HG03108 (cell line): Measurements from ENCODE around the gene PTGR3.

Source experiments
- ATAC-seq: cut with Tn5 transposase; IDR thresholded peaks from one replicate; pipeline ENCODE4 v1.9.1; 2021; ENCODE audit warnings: moderate library complexity; ENCODE audit not compliant: unreplicated experiment

Gene PTGR3

GRCh38 chr18:75216212-75216910, 7.4 kb upstream of the PTGR3 start:
- ATAC-seq = no peak

- ATAC-seq = no peak
Observed at GRCh38 chr18:75215663-75216062, 6.7 kb upstream of the PTGR3 start.

- ATAC-seq = no peak
Observed at GRCh38 chr18:75214766-75215510, 6.0 kb upstream of the PTGR3 start.

- ATAC-seq = no peak
Observed at GRCh38 chr18:75214332-75214690, 5.4 kb upstream of the PTGR3 start.

DNA sequence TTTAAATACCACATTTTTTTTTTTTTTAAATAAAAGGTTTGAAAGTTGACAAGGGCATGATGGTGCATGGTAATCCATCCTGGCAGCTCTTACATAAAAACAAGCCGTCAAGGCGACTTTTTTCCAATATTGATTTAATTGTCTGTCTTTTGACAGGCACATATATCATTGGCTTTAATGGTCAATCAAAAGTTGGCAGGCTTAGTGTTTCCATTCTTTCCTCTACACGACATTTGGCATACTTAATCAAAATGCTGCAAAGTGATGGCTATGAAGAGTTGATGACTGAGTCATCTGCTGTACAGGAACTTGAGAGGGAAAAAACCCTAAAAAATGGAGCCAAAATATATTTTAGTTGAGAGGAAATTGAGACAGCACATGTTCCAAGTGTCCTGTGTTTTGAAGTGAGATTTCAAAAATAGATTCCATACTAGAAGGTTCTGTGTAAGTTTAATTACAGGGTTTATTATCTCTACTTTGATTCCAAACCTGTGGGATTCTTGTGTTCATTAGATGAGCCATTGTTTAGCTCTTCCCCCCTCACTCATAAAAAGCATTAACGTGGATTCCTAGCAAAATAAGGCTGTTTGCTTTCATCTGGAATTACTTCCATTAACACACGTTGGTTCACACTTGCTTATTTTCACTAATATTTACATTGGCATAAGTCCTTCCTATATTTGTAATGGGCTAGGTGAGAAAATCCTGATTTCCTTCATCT, 4.8 kb upstream of the PTGR3 start:
- no peak for ATAC-seq

DNA sequence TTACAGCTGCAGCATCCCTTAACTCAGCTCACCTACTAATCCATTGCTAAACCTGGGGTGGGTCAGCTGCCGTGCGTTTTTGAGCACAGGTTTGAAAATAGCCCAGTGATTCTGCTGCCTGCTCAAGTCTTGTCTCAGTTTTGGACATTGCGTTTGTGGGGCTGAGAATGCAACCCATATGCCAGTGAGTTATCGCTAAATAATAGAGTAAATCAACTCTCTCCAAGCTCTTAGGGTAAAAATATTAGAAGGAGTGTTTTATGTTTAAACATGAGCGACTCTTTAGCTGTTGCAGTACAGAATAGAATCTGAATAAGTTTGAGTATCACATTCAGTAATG, 3.8 kb upstream of the PTGR3 start:
- ATAC-seq = no peak

DNA sequence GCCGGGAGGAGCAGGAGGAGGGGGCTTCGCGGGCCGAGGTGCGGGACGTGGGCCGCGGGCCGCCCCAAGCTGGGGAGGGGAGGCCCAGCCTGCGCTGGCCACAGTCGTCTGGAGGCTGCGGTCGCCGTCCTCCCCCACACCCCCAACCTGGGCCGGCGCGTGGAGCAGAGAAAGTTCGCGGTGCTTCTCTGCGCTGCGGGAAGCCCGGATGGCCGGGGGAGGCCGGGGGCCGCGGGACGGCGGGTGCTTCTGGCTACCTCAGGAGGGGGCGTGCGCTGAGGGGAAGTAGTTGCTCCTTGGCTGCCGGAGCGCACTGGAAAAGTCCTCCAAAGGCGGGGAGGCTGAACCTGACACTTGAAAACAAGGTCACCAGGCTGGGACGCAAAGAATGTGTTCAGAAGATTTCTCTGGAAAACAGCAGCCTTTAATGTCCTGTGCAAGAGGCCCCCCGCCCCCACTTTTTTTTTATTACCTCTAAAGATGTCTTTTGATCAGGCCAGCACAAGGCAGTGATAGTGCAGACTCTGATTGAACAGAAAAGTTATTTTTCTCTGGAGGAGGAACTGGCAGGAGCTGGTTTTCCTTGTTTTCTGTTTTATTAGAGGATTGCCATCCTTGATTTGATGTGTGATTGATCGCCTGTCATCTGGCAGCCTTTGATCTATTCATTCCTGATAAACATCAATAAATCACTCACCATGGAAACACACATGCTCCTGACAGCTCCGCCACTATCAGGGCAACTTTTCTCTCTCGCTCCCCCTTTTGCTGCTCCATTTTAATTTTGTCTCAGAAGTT, 3.2 kb upstream of the PTGR3 start:
- no peak for ATAC-seq

DNA sequence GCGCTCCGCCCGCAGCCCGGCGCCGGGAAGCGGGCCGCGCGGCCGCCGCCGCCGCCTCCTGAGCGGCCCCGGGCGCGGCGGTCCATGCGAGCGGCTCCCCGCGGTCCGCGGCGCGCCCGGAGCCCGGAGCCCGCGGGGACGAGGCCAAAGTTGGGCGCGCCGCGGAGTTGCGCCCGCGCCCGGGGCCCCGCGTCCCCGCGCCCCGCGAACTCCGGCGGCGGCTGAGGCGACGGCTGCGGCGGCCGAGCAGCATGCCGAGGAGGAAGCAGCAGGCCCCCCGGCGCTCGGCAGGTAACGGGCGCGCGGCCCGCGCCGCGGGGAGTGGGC, 2.6 kb upstream of the PTGR3 start:
- no peak for ATAC-seq

DNA sequence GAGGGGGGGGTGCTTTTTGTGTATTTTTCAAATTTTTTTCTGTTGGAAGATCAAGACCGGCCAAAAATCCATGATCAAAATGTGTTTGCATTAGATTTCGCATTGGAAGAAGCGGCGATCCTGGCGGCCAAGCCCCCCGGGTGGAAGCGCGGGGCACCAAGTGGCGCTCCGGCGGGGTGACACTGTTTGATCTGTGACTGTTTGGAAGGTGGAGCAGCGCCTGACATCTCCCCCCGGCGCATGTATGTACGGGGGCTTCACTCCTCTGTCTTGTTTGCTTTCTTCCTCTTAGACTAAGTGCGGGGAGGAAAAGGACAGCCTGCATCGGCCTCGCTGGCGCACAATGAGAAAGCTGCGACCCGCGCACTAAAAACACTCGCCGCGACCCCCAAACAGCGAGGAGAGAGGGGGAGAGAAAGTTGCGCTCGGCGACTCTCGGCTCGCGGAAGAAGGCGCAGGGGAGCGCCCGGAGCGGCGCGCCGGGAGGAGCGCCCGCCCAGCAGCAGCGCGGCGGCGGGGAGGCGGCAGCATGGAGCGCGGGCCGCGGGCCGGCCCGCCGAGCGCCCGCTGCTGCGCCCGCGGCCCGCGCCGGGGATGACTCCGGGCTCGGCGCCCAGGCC, 2.2 kb upstream of the PTGR3 start:
- ATAC-seq = no peak

GRCh38 chr18:75210274-75211001, 1.5 kb upstream of the PTGR3 start, which contains the start of gene TSHZ1:
Gene TSHZ1 (plus strand): TSS chr18:75210797. CDS start chr18:75211877, 1,080 bp downstream.
- ATAC-seq = peak; percentile 34

DNA sequence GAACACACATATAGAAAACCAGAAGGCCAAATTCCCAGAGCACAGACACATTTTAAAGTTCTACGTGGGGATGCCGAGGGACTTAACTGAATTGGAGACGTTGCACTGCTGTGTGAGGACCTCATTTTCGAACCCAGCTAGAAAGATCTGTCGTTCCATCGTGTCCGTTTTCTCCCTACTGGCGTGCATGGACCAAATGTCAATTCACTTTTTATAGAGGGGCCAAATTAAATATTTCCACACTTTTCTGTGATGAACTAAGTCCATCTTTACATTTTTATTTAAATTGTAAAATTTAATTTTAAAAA, 966 bp upstream of the PTGR3 start:
- ATAC-seq = no peak

- ATAC-seq = peak; percentile 5
Observed at GRCh38 chr18:75208836-75209128, 157 bp downstream of the PTGR3 start.

DNA sequence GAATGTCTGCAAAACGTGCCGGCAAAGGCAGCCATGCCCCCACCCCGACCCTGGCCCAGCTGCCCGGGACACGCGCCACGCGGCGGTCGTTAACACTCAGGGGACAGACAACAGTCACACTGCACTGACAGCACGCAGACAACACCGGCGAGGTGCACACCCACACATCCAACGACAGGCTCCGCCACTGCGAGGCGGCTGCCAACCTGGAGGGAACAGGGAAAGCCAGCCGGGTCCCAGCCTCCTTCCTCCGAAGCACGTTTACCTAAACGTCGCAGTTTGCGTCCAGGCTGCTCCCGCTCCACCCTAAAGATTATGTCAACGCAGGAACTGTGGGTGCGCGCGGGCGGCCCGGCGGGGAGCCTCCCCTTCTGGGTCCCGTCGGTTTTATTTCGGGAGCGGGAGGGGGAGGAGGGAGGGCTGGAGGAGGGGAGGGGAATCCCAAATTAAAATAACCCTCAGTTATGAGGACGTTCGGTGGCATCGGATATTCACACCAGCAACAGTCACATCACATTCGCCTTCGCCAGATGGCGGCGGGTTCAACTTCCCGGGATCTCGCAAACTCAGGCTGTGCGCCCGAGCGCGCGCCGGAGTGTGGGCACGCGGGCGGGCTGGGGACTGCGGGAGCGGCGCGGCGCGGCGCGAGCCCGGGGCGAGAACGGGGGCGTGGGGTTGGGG, 644 bp downstream of the PTGR3 start:
- ATAC-seq = peak; percentile 2

GRCh38 chr18:75207310-75208154, 1.4 kb downstream of the PTGR3 start:
- no peak for ATAC-seq

- no peak for ATAC-seq
Observed at GRCh38 chr18:75206452-75207309, 2.3 kb downstream of the PTGR3 start.

GRCh38 chr18:75205514-75206132, 3.3 kb downstream of the PTGR3 start:
- ATAC-seq = no peak

GRCh38 chr18:75204732-75205513, 4.0 kb downstream of the PTGR3 start:
- ATAC-seq = no peak
